Measurements from ENCODE around the gene ANKRD13D.
A peak's percentile ranks its signal among the peaks of the same experiment; 100 is the strongest.

Gene ANKRD13D

GRCh38 chr11:67332081-67332691 is 43.1 kb downstream of the ANKRD13D start:
- H3K36me3 ChIP-seq, result peaks cover 0 to 5% (median 0%) of the 10 kb centered on the region in 3 donors
- no peaks in the 10 kb centered on the region for H3K9me3 ChIP-seq
- intact Hi-C loops (cut with DNase I; ENCODE audit: low total_unique reads), result no loop called here
- TF ChIP-seq CTCF (IDR thresholded peaks at IDR 0.05), result no peak
- no peaks in the 10 kb centered on the region for H3K4me1 ChIP-seq
- no peak overlapping the region for H3K4me3 ChIP-seq
- no peaks in the 10 kb centered on the region for H3K27me3 ChIP-seq
- no peak for DNase-seq
- no peak overlapping the region for H3K27ac ChIP-seq

GRCh38 chr11:67337257-67337656 is 48.2 kb downstream of the ANKRD13D start:
- intact Hi-C loops (cut with DNase I; ENCODE audit: low total_unique reads), result no loop called here
- no peak for DNase-seq
- no peaks in the 10 kb centered on the region for H3K27me3 ChIP-seq
- no peak overlapping the region for H3K27ac ChIP-seq
- H3K36me3 ChIP-seq, result peaks cover 0 to 10% (median 0%) of the 10 kb centered on the region in 3 donors
- no peaks in the 10 kb centered on the region for H3K4me1 ChIP-seq
- no peak overlapping the region for H3K4me3 ChIP-seq
- TF ChIP-seq CTCF (IDR thresholded peaks at IDR 0.05), result no peak
- H3K9me3 ChIP-seq, result no peaks in the 10 kb centered on the region

- Histone ChIP-seq H3K36me3 (peaks cover 0 to 5% (median 0%) of the 10 kb centered on the region in 3 donors), H3K4me1 (peaks cover 0 to 11% (median 0%) of the 10 kb centered on the region in 4 donors), H3K4me3 (no peak overlapping the region), H3K9me3 (no peaks in the 10 kb centered on the region), H3K27me3 (no peaks in the 10 kb centered on the region), H3K27ac (no peak overlapping the region)
- intact Hi-C loops (cut with DNase I; ENCODE audit: low total_unique reads), result no loop called here
- no peak for TF ChIP-seq CTCF (IDR thresholded peaks at IDR 0.05)
- DNase-seq, result no peak
Observed at GRCh38 chr11:67344264-67344663, 55.2 kb downstream of the ANKRD13D start.

GRCh38 chr11:67345247-67345919 is 56.3 kb downstream of the ANKRD13D start:
- peaks cover 0 to 5% (median 0%) of the 10 kb centered on the region in 3 donors for H3K36me3 ChIP-seq
- H3K27me3 ChIP-seq, result no peaks in the 10 kb centered on the region
- no peak overlapping the region for H3K4me3 ChIP-seq
- TF ChIP-seq CTCF (IDR thresholded peaks at IDR 0.05), result no peak
- H3K4me1 ChIP-seq, result peaks cover 0 to 16% (median 4%) of the 10 kb centered on the region in 4 donors
- DNase-seq, result peak in 1 of 2 donors; percentile 20
- H3K27ac ChIP-seq, result no peak overlapping the region
- intact Hi-C loops (cut with DNase I; ENCODE audit: low total_unique reads), result no loop called here
- H3K9me3 ChIP-seq, result no peaks in the 10 kb centered on the region

- H3K27ac ChIP-seq, result no peak overlapping the region
- no peak overlapping the region for H3K4me3 ChIP-seq
- DNase-seq, result peak in 1 of 2 donors; percentile 51
- H3K36me3 ChIP-seq, result peaks cover 0 to 5% (median 0%) of the 10 kb centered on the region in 3 donors
- peaks cover 0 to 24% (median 11%) of the 10 kb centered on the region in 4 donors for H3K4me1 ChIP-seq
- H3K27me3 ChIP-seq, result no peaks in the 10 kb centered on the region
- peak; percentile 49 to 53 for TF ChIP-seq CTCF (IDR thresholded peaks at IDR 0.05)
- intact Hi-C loops (cut with DNase I; ENCODE audit: low total_unique reads), result no loop called here
- no peaks in the 10 kb centered on the region for H3K9me3 ChIP-seq
Observed at GRCh38 chr11:67345920-67346819, 57.1 kb downstream of the ANKRD13D start.
